ENCODE data around the gene CERK.
"Not testable (repeated sequence)": the region's sequence is repeated elsewhere in the genome, so short reads cannot be mapped to it uniquely, and the experiment has no call there.

CERK gene

DNA sequence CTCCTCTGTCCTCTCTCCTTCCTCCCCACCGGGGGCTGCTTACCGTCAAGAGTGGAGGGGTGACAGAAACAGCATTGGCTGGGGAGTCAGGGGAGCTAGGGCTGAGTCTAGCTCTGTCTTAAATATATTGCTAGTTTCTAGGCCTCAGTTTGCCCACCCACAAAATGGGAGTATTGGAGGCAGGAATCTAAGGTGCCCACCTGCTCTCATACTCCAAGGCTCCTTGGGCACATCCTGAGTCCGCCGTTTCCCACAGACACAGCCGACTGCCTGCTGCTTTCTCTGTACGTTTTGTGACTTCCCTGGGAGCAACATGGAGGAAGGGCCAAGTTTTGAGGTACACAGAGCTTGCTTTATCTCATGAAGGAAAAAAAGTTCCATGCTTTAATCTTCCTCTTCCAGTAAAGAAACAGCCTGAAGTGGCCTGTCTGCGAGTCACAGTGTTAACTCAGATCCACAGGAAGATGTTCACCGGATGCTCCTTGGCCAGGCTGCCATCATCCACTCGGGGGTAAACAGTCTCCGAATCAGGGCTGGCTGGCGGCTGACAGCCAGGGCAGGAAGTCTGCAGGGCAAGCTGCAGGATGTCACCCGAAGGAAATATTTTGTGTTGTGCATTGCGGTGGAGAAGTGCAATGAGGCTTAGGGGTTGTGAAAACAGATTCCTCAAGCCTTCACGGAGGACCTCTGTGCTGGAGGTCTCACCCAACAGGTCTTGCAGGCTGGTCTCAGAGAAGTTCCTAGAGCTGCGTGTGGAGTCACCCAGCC is 11.0 kb upstream of the CERK start:
- peak; percentile 42 for DNase-seq

DNA sequence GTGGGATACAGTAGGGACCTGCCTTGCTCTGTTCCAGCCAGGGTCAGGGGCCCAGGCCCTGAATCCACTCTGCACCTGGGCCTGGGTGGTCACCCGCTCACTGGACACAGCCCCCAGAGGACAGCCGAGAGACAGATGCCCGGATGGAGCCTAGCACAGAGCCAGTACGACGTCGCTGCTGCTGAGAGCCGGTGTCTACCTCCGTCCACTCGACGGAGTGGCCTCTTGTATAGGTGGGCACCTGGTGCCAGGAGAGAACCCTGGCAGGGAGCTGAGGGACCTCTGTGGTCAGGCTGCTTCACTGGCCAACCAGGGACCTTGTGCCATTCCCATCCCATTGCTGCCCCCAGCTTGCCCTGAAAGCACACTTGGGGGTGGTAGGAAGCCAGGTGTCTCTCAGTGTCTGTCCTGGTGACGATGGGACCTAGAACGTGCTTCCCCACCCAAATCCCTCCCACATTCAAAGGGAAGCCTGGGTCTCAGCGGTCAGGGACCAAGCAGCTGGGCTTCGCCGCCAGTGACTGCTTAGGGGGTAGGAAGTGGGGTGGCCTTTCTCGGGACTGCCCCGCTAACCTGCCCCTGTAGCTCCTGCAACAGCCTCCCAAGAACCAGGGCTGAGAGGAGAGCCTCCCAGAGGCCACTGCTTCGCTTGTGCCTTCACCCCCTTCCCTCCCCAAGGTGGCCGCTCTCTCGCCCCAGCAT is 10.3 kb upstream of the CERK start:
- DNase-seq, result no peak

DNA sequence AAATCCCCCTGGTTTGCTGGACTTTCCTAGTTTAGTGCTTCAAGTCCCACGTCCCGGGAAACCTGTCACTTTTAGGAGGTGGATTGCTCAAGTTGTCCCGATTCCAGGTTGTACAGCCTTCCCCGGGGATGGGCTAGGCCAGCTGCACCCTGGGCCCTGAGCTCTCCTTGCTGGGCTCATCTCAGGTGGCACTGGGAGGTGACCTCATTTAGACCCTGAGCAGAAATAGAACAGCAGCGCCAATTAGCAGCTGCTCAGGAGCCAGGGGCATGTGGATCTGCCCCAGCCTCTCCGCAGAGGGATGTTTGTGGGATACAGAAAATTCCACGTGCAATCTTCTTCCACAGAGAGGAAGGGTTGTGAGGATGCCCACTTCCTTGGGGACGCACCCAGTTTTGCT is 9.6 kb upstream of the CERK start:
- DNase-seq, result no peak

DNA sequence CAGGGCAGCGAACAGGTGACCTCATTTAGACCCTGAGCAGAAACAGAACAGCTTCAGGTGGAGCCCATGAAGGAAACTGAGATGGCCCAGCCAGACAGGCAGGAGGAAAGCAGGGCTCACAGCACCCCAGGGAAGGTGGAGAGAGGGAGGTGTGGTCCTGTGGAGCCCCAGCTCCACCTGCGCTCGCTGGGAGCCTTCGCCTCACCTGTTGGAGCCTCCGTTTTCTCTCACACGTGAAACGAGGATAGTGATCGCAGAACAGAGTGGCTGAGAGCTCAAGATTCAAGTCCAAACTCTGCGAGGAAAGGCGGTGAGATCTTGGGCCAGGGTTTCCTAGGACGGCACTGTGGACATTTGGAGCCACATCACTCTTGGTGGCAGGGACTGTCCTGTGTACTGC is 8.6 kb upstream of the CERK start:
- DNase-seq, result no peak

DNA sequence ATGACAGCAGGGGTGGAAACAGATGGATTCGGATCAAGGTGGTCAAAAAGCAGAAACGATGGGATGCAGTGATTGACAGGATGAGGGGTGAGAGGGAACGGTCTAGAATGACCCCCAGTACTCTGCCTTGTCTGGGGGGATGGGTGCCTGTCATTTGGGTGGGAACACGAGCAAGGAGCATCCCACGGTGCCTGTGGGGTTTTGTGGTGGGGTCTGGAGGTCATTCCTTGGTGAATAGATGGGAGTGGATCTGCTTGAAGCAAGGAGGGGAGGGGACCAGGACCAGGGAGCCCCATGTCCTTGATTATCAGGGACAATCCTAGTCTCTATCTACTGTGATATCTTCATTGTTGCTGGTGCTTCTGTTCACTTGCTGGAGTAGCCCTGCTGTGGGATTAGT is 8.1 kb upstream of the CERK start:
- DNase-seq, result no peak

DNA sequence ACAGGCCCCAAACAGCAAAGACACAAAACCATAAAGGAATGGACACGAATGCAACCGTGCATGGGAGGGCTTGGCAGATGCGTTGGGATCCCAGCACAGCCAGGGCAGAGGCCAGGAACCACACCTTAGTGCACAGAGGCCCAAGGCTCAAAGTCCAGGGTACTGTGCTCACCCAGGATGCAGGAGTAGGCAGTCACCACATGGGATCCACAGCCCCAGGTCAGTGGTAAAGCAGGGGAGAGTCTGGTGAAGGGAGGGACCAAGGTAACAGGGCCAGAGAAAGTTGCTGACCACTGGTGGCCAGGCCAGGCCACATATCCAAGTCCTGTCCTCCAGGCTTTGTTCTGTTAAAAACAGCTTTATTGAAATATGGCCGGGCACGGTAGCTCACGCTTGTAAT is 6.5 kb upstream of the CERK start:
- DNase-seq, result no peak

DNA sequence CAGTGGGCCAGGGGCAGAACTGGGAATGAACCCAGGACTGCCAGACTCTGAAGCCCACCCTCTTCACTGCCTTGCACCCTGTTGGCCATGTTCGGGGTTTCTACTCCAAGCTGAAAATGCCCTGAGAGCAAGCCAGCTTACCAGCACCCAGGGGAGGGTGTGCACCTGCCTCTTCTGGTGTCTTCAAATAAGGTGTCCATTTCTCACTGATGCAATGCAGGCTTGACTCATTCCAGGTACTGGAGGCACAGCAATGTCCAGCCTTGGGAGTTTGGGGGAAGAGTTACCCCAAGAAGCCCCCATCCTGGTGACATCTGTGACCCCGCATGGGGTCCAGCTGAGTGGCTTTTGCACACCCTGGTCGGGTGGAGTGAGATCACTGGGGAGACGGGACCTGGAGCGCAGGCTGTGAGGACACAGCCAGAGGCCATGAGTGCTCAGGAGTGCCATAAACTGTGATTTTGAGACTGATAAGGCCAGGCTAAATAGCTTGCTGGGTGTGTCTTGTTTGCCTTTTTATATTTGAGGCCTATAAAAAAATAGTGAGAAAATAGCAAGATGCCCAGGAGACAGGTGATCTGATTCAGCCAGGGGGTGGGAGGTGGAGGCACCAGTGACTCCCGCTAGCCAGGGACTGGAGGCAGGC is 4.6 kb upstream of the CERK start:
- no peak for DNase-seq

DNA sequence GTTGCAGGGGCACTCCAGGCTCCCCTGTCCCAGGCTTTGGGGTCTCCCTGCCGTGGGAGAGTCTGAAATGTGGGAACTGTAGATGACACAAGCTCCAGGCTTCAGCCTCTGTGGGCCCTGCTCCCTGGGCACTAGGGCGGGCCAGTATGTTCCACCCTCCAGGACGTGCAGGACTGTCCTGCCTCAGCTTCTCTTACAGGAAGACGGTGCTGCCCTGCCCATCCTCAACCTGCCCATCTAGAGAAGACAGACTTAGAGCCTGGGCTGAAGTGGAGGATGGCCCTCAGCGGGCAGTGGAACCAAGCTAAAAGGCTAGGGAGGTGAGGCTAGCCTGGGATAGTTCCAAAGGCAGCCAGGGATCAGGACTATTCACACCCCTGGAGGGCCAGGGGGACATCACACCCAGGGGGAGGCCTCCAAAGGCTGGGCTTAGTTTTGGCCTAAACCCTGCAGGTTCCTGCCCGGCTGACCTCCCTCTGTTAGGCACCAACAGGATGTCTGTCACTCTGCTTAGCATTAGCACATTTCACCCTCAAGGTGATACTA is 4.0 kb upstream of the CERK start:
- no peak for DNase-seq

DNA sequence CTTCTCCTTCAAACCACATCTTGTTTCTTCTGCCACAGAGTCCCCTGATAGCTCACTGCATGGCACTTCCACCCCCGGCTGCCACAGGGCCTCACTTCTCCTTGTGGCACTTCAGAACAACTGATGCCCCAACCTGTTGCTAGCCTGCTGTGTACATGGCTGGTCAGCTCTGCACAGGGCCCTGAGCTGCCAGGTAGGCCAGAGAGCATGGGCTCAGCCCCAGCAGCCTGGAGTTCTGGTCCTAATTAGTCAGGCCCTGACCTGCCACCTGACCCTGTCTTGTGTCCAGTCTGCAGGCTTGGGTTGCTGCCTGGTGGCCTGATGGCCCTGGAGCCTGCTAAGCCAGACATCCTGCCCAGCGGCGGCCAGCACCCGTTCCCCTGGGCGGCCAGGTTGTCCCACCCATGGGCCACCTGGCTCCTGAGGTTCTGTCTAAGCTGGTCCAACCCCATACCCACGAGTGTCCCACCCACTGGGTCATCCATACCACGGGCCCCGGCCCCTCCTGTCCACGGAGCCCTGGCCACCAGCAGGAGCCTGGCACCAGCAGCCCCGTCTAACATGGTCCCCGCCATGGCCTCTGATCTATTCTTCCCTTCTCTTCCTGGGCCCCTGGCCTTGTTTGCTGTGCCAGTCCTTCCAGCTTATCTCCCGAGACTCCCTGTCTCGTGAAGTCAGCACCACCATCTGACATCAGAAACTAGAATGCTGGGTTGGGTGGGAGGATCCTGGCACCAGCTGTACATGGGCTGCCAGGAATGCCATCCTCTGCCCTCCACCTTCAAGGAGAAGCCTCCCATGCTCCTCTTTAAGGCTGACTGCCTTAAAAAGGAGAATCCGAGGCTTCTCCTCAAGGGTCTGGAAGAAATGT is 3.1 kb upstream of the CERK start:
- no peak for DNase-seq

DNA sequence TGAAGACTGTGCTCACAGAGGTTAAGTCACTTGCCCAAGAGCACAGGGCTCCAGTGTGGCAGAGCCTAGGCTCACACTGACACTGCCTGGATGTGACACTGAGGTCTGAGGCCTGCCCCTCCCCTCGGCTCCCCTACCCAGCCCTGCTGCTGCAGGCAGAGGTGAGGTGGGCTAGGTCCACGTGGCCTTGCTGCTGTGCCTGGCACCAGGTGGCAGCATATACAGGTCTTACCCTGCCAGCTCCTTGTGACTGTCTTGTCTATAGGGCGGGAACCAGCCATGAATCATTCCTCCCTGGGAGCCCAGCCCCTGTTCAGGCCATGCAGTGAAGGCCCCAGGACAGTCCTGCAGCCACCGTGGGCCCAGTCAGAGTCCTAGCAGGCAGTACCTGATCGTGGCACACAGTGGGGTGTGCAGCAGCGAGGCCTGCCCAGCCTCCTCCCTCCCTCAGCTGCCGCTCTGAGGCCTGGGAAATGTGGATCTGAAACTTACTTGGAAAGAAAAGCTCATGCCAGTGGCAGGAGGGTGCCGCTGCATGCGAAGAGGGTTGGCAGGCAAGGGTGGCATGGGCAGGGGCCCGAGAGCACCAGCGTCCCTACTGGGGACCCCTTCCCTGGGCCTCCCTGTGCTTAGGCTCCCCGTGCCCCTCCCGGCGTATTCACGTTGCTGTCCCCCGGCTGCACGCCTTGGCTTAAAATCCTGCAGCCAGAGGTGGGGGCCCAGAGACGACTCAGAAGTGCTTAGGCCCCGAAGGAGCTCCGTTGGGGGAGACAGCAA is 1.2 kb upstream of the CERK start:
- peak; percentile 62 for DNase-seq

DNA sequence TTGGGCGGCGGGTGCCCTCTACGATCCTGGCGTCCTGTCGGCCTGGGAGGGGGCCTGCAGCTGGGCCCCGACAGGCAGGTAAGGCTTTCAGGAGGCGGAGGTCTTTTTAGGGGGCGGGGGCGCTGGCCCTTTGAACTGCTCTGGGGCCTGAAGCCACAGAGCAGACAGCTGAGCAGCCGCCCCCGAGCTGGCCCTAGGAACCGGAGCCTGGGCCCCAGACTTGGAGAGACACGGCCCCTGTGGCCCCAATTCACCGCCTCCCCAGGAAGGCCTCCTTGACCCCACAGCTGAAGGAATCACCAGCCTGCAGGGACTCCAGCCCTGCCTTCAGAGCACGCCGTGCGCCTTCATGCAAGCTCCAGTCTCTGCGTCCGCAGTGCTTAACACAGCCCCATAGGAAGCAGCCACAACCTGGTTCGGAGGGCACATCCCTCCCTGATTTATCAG is 618 bp upstream of the CERK start:
- DNase-seq, result no peak

DNA sequence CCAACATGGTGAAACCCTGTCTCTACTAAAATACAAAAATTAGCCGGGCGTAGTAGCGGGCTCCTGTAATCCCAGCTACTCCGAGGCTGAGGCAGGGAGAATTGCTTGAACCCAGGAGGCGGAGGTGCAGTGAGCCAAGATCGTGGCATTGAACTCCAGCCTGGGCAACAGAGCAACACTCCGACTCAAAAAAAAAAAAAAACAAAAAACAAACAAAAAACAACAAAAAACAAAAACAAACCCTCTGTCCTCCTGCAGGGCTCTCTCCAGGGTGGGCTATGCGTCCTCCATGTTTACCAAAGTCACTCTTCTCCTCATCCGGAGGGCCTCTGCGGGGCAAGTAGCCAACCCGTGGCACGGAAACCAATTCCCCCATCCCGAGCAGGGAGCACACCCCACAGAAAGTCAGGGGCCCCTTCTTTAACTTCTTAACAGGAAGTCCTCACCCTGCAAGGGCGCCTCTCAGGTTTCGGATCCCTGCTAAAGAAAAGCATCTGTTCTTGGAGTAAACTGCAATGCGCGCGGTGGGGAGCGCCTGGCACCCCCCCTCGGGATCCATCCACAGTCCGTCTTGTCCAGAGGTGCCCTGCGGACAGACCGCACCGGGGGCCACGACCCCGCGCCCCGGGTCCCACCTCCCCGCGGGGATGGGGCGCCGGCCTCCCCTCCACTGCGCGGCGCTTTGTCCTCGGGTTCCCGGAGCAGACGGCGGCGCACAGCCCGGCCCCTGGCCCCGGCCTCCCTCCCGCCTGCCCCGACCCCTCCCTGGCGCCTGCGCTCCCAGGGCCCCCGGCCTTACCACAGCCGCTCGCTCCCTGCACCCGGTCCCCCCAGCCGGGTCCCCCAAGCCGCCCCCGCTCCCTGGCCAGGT is 712 bp downstream of the CERK start:
- peak; percentile 40 for DNase-seq

DNA sequence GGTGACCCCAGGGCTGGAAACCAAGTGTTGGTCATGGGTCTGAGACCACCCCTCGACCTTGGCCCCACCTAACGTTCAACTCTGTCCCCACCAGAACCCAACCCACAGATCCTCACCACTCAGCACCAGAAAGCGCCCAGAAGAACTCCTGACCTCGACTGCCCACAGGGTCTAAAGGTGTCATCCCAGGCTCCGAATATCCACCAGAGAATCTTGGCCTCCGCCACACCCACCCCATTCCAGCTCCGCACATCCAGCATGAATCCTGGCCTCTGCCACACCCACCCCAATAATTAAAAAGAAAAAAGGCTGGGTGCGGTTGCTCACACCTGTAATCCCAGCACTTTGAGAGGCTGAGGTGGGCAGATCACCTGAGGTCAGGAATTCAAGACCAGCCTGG is 1.3 kb downstream of the CERK start:
- no peak for DNase-seq

DNA sequence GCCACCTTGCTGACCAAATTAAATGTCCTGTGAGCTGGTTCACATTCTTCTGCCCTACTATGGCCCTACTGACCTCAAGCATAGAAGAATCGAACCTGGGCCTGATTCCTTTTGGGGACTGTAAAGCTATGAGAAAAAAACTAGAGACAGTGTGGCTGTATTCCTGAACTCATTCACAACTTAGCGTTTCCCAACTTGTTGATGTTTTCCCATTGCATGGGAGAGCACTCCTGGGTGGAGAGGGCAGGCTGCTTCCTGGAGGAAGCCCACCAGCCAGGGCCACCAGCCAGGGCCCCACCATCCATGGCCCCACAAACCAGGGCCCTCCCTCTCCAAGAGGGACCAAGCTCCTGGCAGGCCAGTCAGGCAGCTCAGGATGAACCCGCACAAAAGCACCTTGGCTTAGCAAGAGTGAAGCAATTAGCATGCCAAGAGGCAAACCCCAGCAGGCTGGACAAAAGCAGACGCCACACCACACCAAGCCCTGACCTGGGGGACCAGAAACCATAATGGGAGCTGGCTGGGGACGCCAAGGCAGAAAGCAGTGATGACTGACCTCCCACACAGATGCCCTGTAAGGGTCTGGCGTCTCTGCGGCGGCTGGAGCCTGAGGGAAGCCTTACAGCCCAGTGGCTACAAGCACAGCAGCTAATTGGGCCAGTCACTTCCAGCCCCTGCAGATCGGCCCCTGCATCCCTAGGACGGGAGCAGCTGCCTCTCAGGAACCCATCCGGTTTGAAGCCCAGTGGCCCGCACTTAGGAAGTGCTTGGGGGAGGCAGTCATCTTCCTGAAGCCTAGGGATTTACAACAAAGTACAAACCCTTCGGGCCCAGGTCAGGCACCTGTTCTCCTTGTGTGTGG is 2.1 kb downstream of the CERK start:
- no peak for DNase-seq

DNA sequence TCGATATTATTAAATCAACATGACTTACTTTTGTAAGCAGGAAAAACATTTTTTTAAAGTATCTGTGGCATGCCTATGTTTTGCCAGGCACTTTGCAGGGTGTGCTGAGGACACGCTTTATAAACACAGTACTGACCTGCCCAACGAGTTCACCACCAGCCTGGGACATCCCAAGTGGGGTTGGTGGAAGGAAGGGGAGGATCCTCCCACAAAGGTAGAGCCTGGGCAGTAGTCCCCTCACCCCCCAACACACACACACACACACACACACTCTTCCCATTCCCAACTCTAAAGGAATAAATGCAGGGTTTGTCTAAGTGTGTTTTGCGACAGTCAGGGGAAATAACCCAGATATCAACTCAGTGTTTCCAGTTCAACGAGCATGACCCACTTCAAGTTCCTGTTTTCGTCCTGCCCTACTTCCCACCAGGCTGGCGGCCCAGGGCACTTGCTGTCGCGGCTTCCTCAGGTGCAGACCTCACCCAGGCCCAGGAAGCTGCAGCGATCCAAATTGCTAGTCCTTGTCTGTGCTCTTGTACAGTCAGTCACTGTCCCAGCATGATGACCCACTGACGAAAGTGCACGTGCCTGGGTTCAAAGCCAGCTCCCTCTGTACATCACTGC is 3.1 kb downstream of the CERK start:
- DNase-seq, result peak; percentile 59

DNA sequence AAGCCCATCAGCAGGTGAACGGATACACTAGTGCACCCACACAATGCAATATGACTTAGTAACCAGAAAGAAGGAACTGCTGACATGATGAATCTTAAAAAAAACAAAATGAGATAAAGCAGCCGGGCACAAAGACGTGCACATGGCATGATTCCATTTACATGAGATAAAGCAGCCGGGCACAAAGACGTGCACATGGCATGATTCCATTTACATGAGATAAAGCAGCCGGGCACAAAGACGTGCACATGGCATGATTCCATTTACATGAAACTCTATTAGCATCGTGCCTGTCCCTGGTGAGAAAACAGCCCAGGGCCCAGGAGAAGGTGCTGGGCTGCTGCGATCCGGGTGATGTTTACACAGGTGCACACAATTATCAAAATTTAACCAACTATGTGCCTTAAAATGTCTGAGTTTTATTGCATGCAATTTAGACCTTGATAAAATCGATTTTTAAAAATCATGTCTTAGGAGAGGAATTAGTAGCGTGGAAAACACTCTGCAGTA is 3.8 kb downstream of the CERK start:
- not testable (repeated sequence) for DNase-seq

DNA sequence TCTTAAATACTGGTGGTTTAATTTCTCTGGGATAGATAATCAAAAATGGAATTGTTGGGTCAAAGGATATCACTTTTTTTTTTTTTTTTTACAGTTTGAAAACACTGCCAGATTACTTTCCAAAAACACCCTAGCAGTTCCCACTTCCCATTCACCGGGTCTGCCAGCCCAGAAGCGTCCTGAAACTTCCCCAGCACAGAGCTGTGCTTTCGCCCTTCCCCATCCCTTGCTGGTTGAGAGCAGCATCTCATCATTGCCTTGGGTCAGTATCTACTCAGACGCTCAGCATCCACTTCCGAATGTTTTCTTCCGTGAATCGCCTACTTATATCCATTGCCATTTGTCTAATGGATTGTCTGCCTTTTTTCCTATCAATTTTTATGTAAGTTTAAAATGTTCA is 5.5 kb downstream of the CERK start:
- DNase-seq, result no peak

DNA sequence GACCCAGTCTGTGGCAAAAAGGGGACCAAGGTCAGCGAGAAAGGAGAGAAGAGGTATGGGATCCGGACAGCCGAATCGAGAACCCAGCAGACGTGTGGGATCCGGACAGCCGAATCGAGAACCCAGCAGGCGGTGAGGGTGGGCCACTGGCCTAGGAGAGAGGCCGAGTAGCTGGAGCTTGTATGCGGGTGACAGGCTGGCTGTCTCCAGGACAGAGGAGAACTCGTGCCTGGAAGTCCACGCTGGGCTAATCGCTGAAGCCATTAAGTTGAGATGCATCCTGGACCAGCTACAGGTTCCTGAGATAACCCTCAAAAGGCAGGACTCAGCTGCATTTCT is 6.0 kb downstream of the CERK start:
- DNase-seq, result no peak

Data from activated gamma-delta T cell (primary cell).